GM21381 (cell line): ENCODE data around the gene GEMIN5.
A peak's percentile ranks its signal among the peaks of the same experiment; 100 is the strongest.

Source experiments
- ATAC-seq: cut with Tn5 transposase; IDR thresholded peaks from one replicate; pipeline ENCODE4 v1.9.1; 2021; ENCODE audit warnings: mild to moderate bottlenecking, moderate library complexity; ENCODE audit not compliant: unreplicated experiment

GEMIN5 gene

DNA sequence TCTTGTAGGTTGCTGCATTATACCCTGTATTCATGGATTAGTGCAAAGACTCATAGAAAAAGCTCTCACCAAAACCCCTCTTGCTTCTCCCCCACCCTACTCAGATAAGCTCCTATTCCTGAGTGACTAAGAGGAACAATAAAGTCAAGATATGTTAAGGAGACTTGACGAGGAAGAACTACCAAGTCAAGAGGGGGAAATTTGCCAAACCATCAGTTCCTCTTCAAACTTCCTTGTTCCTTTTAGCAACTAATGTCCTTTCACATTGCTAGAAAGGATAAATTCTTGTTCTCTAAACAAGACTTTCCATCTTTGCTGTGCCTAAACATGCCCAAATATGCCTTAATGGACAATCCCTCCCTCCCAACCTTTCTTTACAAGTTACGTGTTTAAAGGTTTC is 52.6 kb downstream of the GEMIN5 start:
- no peak for ATAC-seq

DNA sequence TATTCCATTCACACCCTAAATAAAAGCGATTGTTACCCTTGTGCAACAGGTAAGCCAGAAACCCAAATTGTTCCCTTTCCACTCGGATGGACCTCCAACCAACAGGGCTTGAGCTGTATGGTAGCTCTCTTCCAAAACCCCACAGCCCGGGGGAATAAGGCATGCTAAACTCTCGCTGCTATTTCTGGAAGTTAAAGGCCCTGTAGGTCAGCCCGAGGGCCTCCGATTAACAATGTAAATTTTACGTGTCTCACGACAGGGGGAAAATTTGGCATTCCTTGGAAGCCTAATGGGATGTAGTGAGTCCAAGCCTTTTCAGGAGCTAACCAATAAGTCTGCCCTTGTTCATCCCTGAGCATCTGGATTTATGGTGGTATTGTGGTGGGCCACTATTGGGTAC is 53.6 kb downstream of the GEMIN5 start:
- no peak for ATAC-seq

- ATAC-seq = no peak
Observed at GRCh38 chr5:154881986-154882385, 56.0 kb downstream of the GEMIN5 start.

DNA sequence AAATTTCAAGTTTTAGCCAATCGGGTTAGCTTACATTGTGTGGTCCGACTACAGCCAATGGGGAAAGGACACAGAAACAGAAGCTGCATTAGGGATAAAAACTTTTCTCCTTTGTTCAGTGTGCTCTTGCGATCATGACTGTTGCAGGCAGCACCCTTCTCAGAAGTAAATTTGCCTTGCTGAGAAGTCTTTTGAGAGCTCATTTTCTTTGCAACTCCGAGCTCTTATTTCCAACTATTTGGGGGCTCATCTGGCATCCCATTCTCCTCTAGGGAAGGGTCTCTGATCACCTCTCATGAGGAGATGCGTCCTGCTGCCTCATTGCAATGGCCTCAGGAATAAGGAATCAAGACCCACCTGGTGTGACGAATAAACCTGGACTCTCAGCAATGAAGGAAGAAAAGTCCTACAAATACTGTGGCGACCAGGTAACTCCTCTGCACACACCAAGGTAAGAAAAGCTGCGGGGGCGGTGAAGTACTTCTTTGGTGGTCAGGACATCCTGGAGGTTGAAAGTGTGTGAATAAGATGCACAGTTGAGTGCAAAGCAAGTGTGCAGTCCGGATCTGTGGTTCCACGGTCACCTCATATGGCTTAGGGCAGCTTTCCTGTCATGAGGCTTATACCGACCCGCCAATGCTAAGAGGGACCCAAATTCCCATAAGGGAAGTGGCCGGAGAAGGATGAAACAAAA is 59.2 kb downstream of the GEMIN5 start:
- ATAC-seq = no peak

GRCh38 chr5:154873791-154874331 is 64.2 kb downstream of the GEMIN5 start:
- ATAC-seq = no peak

- ATAC-seq = no peak
Observed at GRCh38 chr5:154871734-154872133, 66.3 kb downstream of the GEMIN5 start.

DNA sequence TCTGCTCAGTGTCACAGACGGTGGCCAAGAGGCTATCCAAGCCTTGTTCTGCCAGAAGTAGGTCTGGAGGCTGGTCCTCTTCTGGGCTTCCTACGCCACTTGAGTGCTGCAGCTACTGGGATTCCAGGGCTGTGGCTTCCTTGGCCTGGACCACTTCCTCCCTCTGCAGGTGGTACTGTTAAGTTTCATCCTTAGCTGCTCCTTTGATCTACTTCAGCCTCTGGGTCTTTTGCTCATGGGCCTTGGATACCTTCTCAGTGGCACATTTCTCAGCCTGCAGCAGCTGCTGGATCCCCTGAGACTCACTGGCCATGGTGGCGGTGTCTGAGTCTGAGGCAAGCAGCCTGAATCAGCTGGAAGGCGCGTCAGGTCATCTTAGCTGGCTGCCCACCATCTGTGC is 69.3 kb downstream of the GEMIN5 start:
- ATAC-seq = no peak

GRCh38 chr5:154866841-154867240 is 71.2 kb downstream of the GEMIN5 start:
- no peak for ATAC-seq

DNA sequence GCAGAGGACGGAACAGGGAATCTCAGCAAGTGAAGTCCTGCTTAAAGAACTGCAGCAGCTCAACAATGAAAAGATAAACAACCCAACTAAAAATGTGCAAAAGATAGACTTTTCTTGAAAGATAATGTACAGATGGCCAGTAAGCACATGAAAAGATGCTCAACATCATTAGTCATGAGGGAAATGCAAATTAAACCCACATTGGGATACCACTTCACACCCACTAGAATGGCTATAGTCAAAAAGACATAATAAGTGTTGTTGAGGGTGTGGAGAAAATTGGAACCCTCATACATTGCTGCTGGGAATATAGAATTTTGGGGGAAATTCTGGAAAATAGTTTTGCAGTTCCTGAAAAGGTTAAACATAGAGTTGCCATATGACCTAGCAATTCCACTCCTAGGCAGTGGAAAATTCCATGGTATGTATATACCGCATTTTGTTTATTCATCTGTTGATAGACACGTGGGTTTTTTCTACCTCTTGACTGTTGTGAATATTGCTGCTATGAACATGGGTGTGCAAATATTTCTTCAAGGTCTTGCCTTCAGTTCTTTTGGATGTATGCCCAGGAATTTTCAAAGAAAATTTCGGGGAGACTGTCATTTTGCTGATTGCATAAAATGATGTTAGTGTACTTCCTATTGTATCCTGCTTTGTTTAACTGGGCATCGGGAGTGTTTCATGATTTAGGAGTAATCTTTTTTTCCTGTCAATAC is 72.4 kb downstream of the GEMIN5 start:
- ATAC-seq = no peak

DNA sequence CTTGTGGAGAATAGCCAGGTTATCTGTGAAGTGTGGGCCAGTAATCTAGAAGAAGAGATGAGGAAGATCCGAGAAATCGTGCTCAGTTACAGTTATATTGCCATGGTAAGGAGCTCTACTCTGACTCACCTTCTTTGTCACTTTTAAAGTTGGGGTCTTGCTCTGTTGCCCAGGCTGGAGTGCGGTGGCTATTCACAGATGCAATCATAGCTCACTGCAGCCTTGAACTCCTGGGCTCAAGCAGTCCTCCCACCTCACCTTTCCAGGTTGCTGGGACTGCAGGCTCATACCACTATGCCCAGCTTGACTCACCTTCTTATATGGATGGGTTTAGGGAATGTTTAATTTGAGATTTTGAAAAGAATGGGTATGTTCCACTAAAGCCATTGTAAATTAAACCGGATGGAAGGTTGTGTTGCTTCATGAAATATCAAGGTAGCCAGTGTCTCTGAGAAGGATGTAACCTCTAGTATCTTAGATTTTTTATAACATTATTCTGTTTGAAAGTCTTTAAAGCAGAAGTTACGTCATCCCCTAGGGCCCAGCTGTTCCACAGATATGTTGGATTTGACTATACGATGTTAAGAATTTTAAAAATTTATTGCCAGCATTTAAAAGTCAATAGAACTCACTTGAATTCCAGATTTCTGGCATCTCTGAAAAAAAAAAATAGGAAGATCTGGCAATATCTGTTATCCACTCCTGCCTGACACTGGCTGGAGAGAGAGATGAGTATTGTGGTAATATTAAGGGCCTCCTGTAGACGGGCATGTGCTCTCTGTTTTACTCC is 74.5 kb downstream of the GEMIN5 start:
- ATAC-seq = no peak

- ATAC-seq = no peak
Observed at GRCh38 chr5:154862766-154863165, 75.2 kb downstream of the GEMIN5 start.

DNA sequence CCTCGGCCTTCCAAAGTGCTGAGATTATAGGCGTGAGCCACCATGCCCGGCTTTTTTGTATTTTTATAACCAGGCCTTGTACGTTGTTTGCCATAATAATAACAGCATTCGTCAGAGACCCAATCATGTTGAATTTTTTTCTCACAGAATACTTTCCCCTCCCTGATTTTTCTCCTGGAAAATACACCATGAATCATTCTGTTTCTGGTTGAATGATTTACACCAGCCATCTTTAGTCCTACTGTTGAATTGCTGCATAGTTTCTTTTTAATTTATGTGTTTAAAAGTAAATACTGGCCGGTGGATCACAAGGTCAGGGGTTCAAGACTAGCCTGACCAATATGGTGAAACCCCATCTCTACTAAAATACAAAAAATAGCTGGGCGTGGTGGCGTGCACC is 76.1 kb downstream of the GEMIN5 start:
- ATAC-seq = no peak

DNA sequence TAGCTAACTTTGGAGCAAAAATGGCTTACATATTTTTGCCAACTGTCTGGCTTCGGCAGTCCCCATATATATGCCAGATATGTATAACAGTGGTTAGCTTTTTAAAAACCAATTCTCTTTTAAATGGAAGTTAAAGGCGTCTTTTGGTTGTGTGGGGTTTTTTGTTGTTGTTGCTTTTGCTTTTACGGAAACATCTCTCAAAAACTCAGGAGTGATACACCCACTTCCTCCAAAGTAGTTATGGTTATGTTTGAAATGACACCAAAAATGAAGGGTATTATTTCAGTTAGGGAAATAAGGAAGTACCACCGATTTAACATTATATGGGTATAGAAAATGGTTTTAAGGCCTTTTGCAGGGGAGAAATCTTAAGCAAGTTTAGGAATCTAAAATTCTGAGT is 77.2 kb downstream of the GEMIN5 start:
- no peak for ATAC-seq

DNA sequence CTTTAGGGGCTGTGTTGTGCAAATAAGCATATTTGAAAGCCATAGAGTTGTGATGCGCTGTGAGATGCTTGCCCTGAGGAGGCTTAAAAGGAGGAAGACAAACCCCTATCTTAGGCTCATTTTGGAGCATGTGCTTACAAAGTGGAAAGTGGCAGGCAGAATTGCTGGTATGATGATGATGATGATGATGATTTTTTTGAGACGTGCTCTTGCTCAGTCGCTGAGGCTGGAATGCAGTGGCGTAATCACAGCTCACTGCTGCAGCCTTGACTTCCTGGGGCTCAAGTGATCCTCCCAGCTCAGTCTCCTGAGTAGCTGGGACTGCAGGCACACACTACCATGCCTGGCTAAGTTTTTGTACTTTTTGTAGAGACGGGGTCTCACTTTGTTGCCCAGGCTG is 77.9 kb downstream of the GEMIN5 start:
- ATAC-seq = no peak

GRCh38 chr5:154858972-154859871 is 78.8 kb downstream of the GEMIN5 start:
- no peak for ATAC-seq

DNA sequence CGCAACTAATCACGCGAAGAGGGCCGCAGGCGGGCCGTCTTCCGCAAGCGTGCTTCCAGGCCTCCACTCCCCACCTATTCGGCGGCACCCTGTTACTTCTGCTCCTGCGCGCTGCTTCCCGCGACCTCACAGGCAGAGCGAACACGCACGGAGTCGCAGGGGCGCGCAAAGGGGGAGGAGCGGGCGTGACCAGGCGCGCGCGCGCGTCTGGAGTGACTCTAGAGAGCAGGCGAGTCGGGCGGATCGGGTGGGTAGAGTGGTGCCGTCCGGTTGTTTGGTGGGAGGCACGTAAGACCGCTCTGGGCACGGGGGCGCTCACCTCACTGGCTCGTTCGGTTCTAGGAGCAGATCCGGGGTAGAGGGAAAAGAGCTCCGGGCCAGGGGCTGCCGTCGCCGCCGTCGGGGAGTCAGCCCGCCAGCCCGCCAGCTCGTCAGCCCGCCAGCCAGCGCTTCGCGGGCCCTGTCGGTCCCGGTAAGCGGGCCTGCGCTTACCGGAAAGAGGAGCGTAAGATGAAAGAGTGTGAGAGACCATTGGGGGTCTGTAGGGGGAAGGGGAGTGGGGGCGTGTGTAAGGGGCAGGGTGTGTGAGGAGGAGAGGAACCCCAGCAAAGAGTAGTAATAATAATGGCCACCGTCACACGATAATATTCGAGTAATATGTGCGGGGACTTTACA is 79.6 kb downstream of the GEMIN5 start, which contains the start of gene CNOT8:
Gene CNOT8, plus strand, starts transcription at position 331 of the 675 bp plus-strand sequence. CDS start 4,652 bp downstream, outside the sequence.
- peak; percentile 78 for ATAC-seq

DNA sequence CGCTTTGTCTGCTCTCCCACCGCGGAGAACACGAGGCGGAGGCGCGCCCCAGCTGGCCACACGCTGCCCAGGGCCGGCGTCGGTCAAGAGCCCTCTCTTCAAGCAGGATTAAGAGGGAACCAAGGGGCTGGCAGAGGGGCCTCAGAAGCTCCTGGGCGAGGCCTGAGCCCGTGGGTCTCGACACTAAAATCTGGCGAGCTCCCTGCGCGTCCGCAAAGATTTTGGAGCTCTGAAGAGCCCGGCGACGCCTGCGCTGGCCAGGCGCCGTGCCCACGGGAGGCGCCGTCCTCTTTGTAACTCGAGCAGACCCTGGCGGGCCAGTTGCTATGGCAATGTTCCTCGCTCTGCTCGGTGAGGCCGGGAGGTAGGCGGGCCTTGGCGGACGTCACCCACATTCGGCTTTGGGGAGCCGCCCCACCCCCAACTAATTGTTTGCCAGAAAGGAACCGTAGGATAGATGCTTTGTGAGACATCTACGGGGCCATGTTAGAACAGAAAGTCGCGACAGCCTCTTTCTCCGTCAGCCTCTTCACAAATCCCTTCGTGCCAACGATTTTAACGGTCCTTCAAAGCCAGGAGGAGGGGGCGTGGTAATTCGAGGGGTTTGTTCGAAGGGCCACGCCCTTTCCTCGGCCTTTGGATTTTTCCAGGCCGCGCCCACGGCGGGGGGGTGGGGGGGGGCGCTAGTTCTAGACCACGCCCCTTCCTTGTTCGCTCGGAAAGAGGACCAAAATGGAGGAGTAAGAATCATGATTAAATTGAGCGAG is 80.3 kb downstream of the GEMIN5 start:
- peak; percentile 68 for ATAC-seq

GRCh38 chr5:154851351-154851750 is 86.7 kb downstream of the GEMIN5 start:
- no peak for ATAC-seq
